Measurements from ENCODE around the gene RBM19. TPM values are rescaled to one million over a fixed set of nuclear protein-coding genes. Genes with fewer than 3 reads are reported as not detected.

RBM19 gene
- total and polyA plus RNA-seq, 2 donors (not counting 3 experiments of a cell fraction or from before 2014, with no cell fraction given): 13.2 to 34.4 TPM

GRCh38 chr12:113941208-113941486 is 25.0 kb downstream of the RBM19 start:
- BruUV-seq (replicated peaks): no TSS peak
- CTCF ChIA-PET: interaction anchor here (1.1 kb wide), 1 partner anchor 40 kb away, joined by 4 read pairs; no protein-coding TSS in a partner anchor

More at GRCh38 chr12:113941208-113941486, 25.0 kb downstream of the RBM19 start:
- H3K27ac ChIP-seq (ENCODE audit: insufficient read depth, low read depth, low read length): no peak overlapping the region
- H2AFZ ChIP-seq (ENCODE audit: low read depth, low read length): no peak overlapping the region
- no peaks in the 10 kb centered on the region for H3K27me3 ChIP-seq (ENCODE audit: control insufficient read depth in 2 of 2, insufficient read depth in 2 of 2, low read length in 2 of 2)
- POLR2A ChIA-PET: no interaction called here
- DNase-seq (ENCODE audit: low read depth, low spot score): no peak
- H3K9me1 ChIP-seq (replicated peaks; ENCODE audit: control insufficient read depth, extremely low read depth, insufficient read depth, low read length): no peaks in the 10 kb centered on the region
- H3K36me3 ChIP-seq (ENCODE audit: control insufficient read depth in 2 of 2, extremely low read depth in 1 of 2, insufficient read depth in 2 of 2, low read length in 2 of 2): peaks cover 12 to 30% of the 10 kb centered on the region in 2 experiments
- dilution Hi-C loops (cut with MboI; ENCODE audit: extremely low pct_ligation_motif_present, low sequenced_read_pairs) (no loop called here), intact Hi-C loops (cut with micrococcal nuclease) (no loop called here)
- no peak for FAIRE-seq
- H3K4me1 ChIP-seq (ENCODE audit: control insufficient read depth, extremely low read depth, insufficient read depth, low read length): no peaks in the 10 kb centered on the region
- no peak overlapping the region for H3K4me2 ChIP-seq (ENCODE audit: insufficient read depth, low read length)
- no peaks in the 10 kb centered on the region for H3K79me2 ChIP-seq (ENCODE audit: control insufficient read depth, insufficient read depth, low read length)
- no peak for TF ChIP-seq POLR2A (IDR thresholded peaks at IDR 0.05; ENCODE audit: low read depth, low read length)
- TF ChIP-seq GATA2 (IDR thresholded peaks at IDR 0.05; ENCODE audit: insufficient read depth, insufficient read length, low read depth, low read length): no peak
- no peak for TF ChIP-seq POLR2AphosphoS5 (IDR thresholded peaks at IDR 0.05; ENCODE audit: insufficient read depth, low read depth, low read length)
- TF ChIP-seq MAX (IDR thresholded peaks at IDR 0.05; ENCODE audit: insufficient read depth, insufficient read length): no peak
- no peak for TF ChIP-seq EZH2 (IDR thresholded peaks at IDR 0.05; ENCODE audit: borderline replicate concordance, low read depth, low read length, severe bottlenecking)
- TF ChIP-seq, protein P1, sequence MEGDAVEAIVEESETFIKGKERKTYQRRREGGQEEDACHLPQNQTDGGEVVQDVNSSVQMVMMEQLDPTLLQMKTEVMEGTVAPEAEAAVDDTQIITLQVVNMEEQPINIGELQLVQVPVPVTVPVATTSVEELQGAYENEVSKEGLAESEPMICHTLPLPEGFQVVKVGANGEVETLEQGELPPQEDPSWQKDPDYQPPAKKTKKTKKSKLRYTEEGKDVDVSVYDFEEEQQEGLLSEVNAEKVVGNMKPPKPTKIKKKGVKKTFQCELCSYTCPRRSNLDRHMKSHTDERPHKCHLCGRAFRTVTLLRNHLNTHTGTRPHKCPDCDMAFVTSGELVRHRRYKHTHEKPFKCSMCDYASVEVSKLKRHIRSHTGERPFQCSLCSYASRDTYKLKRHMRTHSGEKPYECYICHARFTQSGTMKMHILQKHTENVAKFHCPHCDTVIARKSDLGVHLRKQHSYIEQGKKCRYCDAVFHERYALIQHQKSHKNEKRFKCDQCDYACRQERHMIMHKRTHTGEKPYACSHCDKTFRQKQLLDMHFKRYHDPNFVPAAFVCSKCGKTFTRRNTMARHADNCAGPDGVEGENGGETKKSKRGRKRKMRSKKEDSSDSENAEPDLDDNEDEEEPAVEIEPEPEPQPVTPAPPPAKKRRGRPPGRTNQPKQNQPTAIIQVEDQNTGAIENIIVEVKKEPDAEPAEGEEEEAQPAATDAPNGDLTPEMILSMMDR (IDR thresholded peaks at IDR 0.05; ENCODE audit: extremely low read depth in 1 of 2, insufficient read depth in 1 of 2, low read depth in 1 of 2, low read length in 2 of 2): no peak
- TF ChIP-seq JUN (IDR thresholded peaks at IDR 0.05; ENCODE audit: borderline replicate concordance, insufficient read depth, insufficient read length, low read depth): no peak
- TF ChIP-seq FOS (IDR thresholded peaks at IDR 0.05; ENCODE audit: borderline replicate concordance, insufficient read depth, low read length): no peak
- no peak for TF ChIP-seq MYC (IDR thresholded peaks at IDR 0.05; ENCODE audit: low read depth, low read length)
- no peak overlapping the region for H3K4me3 ChIP-seq (replicated peaks in 1 of 3; ENCODE audit: insufficient read depth in 1 of 3, low read depth in 1 of 3, low read length in 3 of 3)
- H3K9ac ChIP-seq (replicated peaks; ENCODE audit: extremely low read depth, insufficient read depth, low read length): no peak overlapping the region
- no peaks in the 10 kb centered on the region for H3K9me3 ChIP-seq (replicated peaks; ENCODE audit: control insufficient read depth, insufficient read depth, low read length)
- H4K20me1 ChIP-seq (replicated peaks; ENCODE audit: control insufficient read depth, extremely low read depth, insufficient read depth, low read length): no peaks in the 10 kb centered on the region

All from endothelial cell of umbilical vein (primary cell).